NCI-H460 (cell line): Measurements from ENCODE around the gene ZNF593OS. TPM values are rescaled to one million over a fixed set of nuclear protein-coding genes. Genes with fewer than 3 reads are reported as not detected.

ENCODE experiments used
- DNase-seq: peaks from one replicate; pipeline ENCODE4 v3.0.0-alpha.2; 2016; ENCODE audit warnings: low read depth; ENCODE audit errors: extremely low read depth
- total RNA-seq: library from RNA; depleted of rRNA; stranded (reverse); fragments of >200 nt; shearing (Covaris generic); gene quantifications from 2 replicates; pipeline ENCODE4 v1.2.3, GENCODE V29; 2014; rRNA removed

ZNF593OS gene
- total RNA-seq, 1 experiment from 2014 or later: not detected

DNA sequence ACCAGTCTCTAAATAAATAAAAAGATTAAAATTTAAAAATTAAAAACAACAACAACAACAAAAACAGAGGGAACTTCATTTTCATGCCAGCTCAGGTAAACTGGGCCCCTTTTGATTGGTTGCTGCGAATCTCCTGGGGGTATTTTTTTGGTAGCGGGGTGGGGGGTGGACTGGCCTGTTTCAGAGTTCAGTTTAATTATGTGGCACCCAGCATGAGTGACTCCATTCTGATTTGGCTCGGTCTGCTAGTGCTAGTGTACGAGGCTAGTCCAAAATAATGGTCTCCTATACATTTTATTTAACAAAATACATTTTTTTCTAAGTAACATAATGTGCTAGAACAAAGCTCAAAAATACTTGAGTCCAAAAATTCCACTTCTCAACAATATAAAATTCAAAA lies 41.9 kb downstream of the ZNF593OS start:
- DNase-seq: no peak

DNA sequence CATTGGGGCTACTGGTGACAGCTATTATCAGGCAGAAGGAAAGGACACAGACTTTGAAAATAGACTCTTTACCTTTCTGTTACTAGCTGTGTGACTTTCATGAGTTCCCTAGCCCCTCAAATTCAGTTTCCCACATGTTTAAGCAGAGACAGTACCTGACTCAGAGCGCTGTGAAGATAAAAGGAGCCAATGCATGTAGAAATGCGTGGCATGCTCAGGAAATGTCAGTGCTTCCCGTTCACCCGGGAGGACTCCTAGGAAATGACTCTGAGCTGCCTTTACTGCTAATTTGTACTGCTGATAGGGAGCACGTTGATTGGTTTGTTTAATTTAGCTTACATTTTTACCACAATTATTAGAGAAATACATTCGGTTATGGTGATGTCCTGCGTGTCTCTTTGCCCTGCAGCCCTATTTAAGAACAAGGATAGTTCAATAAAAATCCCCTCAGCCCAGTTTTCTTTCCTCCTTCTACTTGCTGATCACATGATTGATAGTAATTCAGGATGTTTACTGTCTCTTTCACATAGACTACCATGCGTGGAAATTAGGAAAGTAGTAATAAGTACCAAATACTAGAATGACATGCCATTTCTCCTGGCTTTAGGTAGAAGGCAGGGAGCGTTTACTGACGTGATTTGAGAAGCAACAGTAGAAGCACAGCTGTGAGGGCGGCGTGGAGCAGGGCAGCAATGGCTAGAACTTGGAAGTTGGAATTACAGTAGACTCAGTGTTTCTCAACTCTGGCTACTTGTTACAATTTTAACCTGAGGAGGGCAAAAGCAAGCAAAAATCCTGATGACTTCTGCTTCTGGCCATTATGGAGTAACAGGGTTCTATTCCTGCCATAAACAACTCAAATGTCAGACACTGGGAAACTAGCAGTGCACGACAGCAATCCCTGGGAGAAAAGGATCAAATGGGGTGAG lies 44.1 kb downstream of the ZNF593OS start:
- no peak for DNase-seq

DNA sequence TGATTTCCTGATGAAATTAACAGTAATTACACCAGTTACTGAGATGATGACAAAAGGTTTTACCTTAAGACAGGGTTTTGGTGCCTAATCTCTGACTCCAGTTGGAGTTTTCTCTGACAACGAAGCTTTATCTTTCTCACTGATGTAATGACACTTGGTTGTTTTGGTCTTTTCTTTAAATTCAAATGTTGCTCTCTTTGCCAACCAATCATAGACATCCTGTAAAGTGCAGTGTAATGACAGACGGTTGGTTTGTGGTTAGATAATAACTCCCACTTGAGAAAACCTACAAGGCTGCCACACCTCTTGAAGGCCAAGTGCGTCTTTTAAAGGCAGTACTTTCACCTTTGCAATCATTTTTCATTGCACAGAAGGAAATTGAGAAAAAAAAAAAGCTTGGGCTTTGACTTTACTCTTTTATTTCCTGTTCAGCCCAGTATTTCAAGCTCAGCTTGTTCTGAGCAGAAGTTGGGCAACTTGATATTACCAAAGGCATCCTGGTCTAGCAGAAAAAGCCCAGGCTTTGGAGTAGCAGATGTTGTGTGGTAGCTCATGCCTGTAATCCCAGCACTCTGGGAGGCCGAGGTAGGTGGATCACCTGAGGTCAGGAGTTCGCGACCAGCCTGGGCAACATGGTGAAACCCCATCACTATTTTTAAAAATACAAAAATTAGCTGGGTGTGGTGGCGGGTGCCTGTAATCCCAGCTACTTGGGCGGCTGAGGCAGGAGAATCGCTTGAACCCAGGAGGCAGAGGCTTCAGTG lies 45.1 kb downstream of the ZNF593OS start:
- DNase-seq: peak; percentile 58

DNA sequence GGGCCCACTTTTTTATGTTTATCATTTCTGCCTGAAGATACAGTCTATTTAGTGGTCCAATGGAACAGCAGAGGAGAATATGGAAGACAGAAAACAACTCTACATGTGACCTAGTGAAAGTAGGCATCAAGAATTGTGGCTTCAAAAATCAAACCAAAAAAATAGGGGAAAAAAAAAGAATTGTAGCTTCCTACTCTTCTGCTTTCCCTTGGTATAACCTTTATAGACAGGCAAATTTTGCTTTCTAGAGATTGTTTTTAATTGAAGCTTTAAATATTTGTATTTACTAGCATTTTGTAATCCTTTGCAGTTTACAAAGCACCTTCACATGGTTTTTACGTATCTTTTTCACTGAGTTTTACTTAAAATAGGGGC lies 45.7 kb downstream of the ZNF593OS start:
- DNase-seq: no peak

DNA sequence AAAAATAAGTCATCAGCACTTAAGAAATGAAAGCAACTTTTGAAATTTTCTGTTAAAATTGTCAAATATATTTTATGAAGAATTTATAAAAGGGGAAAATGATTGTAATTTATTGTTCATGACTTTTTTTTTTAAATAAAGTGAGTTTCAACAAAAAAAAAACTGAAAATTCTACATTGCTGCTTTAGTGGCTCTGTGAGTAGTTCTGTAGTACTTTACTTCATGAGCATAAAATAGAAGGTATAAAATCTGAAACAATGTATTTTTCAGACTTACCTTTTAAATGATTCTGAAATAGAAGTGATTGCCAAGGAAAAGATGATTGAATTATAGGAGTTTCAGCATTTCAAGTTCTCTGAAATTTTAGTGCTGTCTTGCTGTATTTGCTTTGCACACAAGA lies 46.2 kb downstream of the ZNF593OS start:
- DNase-seq: no peak

DNA sequence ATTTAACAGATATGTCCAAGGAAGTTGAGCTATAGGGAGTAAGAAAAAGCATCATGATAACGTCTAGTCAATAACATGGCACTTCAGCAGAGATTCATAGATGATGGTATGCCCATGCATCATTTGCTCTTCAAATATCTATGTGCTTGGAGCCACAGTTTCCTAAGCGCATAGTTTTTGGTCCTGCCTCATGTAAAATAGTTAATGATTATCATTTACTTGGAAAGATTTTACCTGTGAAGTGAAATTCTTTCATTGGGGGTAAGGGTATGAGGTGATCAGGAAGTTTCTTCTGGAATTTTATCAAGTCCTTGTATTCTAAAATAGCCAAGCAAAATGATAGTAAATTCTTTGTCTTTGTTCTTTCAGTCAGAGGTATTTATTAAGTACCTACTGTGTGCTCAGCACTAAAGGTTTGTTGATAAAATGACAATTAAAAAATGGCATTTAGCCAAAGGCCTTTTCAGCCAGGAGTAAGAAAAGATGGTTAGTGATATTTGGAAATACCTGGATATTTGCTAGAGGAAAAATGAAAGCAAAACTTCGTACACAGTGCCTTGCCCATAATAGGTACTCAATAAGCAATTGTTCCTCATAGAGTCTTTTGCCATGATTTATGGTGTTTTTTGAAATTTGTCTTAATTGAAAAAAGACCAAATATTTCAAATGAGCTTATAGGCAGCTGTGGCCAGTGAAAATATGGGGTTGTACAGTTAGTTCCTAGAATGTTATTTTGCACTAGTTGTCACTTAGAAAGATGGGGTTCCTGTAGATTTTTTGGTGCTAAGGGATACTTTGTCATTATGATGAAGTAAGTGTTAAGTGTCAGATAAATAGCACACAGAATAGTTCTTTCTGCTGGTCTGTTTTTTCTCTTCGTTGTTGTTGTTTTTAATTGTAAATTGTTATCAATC lies 47.0 kb downstream of the ZNF593OS start:
- DNase-seq: no peak

DNA sequence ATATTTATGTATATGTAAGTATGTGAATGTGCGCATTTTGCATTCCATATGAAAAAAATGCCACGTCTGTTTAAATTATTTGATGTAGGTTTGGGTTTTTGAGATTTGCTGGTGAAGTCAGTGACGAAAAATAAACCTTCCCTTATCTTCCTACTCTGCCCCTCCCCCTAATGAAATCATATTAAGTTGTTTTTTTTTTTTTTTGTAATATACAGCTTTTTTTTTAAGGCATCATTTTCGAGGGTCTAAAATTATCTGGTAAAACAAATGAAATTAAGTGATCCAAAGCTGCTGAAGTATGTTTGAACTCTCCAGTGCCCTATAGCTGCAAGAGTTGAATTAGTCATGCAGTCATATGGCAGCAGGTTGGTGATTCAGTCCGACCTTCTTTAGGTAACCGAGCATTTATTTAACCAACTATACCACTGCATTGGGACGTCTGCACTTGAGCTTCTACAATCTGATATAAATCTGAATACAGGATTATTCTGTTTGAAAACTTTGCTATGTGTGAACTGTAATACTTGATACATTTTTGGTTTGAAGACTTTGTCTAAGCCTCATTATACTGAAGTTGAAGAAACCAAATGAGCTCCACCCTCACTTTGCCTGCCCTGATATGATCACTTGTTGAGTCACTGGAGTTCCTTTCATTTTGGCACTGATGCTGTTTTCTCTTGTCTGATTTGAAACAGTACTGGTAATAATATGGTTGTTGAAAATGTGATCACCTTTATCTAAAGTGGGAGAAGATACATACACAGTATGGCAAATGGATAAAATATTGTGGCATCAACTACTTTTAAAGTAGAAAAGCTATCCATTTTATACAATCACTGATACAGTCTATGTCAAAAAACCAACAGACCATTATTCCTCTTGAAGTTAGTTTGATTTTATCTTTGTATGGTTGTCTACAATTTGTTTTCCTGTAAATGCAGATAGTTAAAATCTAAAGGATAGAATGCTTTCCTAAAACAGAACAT lies 48.4 kb downstream of the ZNF593OS start:
- no peak for DNase-seq

DNA sequence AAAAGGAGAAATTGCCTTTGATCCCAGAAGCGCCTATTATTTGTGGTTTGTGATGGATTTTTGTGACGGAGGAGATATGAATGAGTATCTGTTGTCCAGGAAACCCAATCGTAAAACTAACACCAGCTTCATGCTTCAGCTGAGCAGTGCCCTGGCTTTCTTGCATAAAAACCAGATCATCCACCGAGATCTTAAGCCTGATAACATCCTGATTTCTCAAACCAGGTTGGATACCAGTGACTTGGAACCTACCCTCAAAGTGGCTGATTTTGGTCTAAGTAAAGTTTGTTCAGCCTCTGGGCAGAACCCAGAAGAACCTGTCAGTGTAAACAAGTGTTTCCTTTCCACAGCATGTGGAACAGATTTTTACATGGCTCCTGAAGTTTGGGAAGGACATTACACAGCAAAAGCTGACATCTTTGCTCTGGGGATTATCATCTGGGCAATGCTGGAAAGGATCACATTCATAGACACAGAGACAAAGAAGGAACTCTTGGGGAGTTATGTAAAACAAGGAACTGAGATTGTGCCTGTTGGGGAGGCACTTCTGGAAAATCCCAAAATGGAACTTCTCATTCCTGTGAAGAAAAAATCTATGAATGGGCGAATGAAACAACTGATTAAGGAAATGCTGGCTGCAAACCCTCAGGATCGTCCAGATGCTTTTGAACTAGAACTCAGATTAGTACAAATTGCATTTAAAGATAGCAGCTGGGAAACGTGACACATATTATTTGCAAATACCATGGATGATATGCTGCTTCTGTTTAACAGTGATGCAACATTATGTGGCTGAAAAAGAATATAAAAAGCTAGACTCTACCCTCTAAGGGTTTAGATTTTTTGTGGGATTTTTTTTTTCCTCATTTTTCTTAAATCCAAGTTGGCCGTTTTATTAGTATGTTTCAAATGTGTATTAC lies 49.5 kb downstream of the ZNF593OS start:
- no peak for DNase-seq

DNA sequence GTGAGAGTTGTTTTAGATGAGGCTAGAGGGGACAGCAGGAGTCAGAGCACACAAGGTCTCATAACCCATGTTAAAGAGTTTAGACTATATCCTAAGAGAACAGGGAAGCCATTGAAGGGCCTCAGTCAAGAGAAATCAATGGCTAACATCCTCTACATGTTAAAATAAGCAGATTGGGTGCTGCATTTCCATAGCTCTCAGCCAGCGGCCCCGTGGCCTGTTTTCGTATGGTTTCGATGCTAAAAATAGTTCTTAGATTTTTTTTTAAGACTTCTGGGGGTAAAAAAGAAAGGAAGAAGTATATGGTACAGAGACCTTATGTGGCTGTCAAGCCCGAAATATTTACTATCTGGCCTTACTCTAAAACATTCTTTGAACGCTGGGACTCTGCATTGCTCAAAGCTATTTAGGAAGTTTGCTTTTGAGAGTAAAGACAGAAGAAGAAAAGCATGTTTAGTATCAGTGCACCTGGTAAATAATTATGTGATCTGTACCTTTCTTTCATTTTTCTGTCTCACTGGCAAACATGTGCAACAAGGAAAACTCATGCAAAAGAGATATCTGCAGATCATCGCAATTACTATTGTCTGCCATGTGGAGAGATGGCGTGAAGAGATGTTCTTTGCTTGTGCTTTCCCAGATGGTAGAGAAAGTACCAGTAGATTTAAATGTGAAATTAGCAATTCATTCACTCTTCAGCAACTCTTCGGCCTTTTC lies 51.6 kb downstream of the ZNF593OS start:
- no peak for DNase-seq

Other genes starting within 250 kb of the ZNF593OS start
- 9.8 and 10.5 TPM in 2 replicates for gene PAFAH2, start 173.8 kb downstream of the ZNF593OS start, total RNA-seq
- 0.05 TPM in 1 of 2 replicates, not detected in the other for gene EXTL1, start 150.1 kb downstream of the ZNF593OS start, total RNA-seq
- gene SLC30A2, start 125.7 kb downstream of the ZNF593OS start, total RNA-seq: not detected in 2 replicates
- gene TRIM63, start 104.2 kb downstream of the ZNF593OS start, total RNA-seq: not detected in 2 replicates
- 7.6 and 7.9 TPM in 2 replicates for gene PDIK1L, start 60.0 kb downstream of the ZNF593OS start, total RNA-seq
- not detected in 2 replicates for gene FAM110D, start 12.8 kb downstream of the ZNF593OS start, total RNA-seq
- gene C1orf232, start 2.9 kb downstream of the ZNF593OS start, total RNA-seq: not detected in 2 replicates
- gene ZNF593, start 1.9 kb downstream of the ZNF593OS start, total RNA-seq: 39.1 and 50.8 TPM in 2 replicates
- 0.52 and 0.92 TPM in 2 replicates for gene CNKSR1, start 5.7 kb upstream of the ZNF593OS start, total RNA-seq
- gene CATSPER4, start 18.8 kb upstream of the ZNF593OS start, total RNA-seq: not detected in 2 replicates
- 32.3 and 36.8 TPM in 2 replicates for gene CEP85, start 62.4 kb upstream of the ZNF593OS start, total RNA-seq
- gene SH3BGRL3, start 108.3 kb upstream of the ZNF593OS start, total RNA-seq: 36.5 and 42.7 TPM in 2 replicates
- 3.9 and 4.2 TPM in 2 replicates for gene UBXN11, start 134.8 kb upstream of the ZNF593OS start, total RNA-seq
- gene CD52, start 146.1 kb upstream of the ZNF593OS start, total RNA-seq: not detected in 2 replicates
- 0.20 TPM in 1 of 2 replicates, not detected in the other for gene CRYBG2, start 182.3 kb upstream of the ZNF593OS start, total RNA-seq
- gene ZNF683, start 200.9 kb upstream of the ZNF593OS start, total RNA-seq: not detected in 2 replicates
- not detected in 2 replicates for gene LIN28A, start 239.0 kb upstream of the ZNF593OS start, total RNA-seq